ENCODE results near the gene NTRK2. TPM values are rescaled to one million over a fixed set of nuclear protein-coding genes. Genes with fewer than 3 reads are reported as not detected.

NTRK2 gene
- total and polyA plus RNA-seq, 2 experiments from 2014 or later: 0.99 to 3.7 TPM

DNA sequence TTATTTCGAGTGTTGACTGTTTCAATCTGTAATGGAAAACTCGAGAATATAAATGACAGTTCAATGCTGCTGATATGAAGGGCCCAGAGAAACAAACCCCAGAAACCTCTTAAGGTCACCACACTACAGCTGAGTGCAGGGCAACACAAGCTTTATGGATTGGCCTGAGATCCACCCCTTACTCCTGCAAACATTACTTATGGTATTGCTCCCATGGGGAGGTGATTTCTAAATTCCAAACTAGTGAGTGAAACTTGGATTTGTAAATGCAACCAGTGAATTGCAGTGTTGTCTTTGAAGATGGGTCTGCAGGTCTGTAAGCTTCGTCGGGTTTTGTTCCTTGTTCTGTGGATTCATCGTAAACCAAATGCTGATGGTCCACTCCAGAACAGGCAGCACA lies 85.4 kb downstream of the NTRK2 start:
- Histone ChIP-seq H3K9me2 (replicated peaks; ENCODE audit: insufficient read depth) (no peaks in the 10 kb centered on the region), H3K36me3 (replicated peaks; ENCODE audit: insufficient read depth, low read depth) (no peaks in the 10 kb centered on the region), H3K79me2 (no peaks in the 10 kb centered on the region), H3K27ac (no peak overlapping the region), H2AFZ (no peak overlapping the region), H4K20me1 (ENCODE audit: insufficient read depth, poor library complexity, severe bottlenecking) (no peaks in the 10 kb centered on the region), H3K9me3 (ENCODE audit: low read depth) (no peaks in the 10 kb centered on the region), H3K4me1 (ENCODE audit: insufficient read depth) (no peaks in the 10 kb centered on the region), H3K4me2 (no peak overlapping the region), H3K27me3 (no peaks in the 10 kb centered on the region), H3K4me3 (no peak overlapping the region)
- no peak for DNase-seq (ENCODE audit: low spot score)
- TF ChIP-seq, protein P1, sequence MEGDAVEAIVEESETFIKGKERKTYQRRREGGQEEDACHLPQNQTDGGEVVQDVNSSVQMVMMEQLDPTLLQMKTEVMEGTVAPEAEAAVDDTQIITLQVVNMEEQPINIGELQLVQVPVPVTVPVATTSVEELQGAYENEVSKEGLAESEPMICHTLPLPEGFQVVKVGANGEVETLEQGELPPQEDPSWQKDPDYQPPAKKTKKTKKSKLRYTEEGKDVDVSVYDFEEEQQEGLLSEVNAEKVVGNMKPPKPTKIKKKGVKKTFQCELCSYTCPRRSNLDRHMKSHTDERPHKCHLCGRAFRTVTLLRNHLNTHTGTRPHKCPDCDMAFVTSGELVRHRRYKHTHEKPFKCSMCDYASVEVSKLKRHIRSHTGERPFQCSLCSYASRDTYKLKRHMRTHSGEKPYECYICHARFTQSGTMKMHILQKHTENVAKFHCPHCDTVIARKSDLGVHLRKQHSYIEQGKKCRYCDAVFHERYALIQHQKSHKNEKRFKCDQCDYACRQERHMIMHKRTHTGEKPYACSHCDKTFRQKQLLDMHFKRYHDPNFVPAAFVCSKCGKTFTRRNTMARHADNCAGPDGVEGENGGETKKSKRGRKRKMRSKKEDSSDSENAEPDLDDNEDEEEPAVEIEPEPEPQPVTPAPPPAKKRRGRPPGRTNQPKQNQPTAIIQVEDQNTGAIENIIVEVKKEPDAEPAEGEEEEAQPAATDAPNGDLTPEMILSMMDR (IDR thresholded peaks at IDR 0.05; ENCODE audit: poor library complexity): no peak
- TF ChIP-seq EZH2phosphoT487 (IDR thresholded peaks at IDR 0.05; ENCODE audit: low read depth, severe bottlenecking, unreplicated experiment) (no peak), EZH2 (IDR thresholded peaks at IDR 0.05; ENCODE audit: borderline replicate concordance) (no peak)
- WGBS (ENCODE audit: low lambda C conversion rate, missing lambda C conversion rate): 90% methylated on average over 5 of the region's 5 CpGs

DNA sequence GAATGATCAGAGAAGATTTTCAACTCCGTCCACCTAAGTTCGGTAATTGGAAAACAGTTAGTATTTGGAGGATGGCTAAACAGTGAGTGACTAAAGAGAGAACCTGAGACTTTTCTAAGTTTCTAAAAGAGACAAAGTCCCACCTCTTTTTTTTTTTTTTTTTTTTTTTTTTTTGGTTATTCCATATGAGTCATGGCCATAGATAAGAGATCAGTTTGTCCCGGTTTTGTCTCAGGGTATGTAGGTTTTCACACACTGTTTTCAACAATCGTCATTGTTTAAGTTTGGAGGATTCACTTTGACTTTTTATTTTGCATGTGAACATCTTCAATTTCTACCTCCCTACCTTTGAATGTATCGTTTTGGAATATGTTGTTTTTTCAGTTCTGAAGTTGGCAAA lies 85.9 kb downstream of the NTRK2 start:
- no peak for DNase-seq (ENCODE audit: low spot score)
- Histone ChIP-seq H3K79me2 (no peaks in the 10 kb centered on the region), H3K9me3 (ENCODE audit: low read depth) (no peaks in the 10 kb centered on the region), H3K4me3 (no peak overlapping the region), H3K9me2 (replicated peaks; ENCODE audit: insufficient read depth) (no peaks in the 10 kb centered on the region), H3K27ac (no peak overlapping the region), H3K4me1 (ENCODE audit: insufficient read depth) (no peaks in the 10 kb centered on the region), H2AFZ (no peak overlapping the region), H3K27me3 (no peaks in the 10 kb centered on the region), H3K4me2 (no peak overlapping the region), H4K20me1 (ENCODE audit: insufficient read depth, poor library complexity, severe bottlenecking) (no peaks in the 10 kb centered on the region), H3K36me3 (replicated peaks; ENCODE audit: insufficient read depth, low read depth) (no peaks in the 10 kb centered on the region)
- TF ChIP-seq EZH2phosphoT487 (IDR thresholded peaks at IDR 0.05; ENCODE audit: low read depth, severe bottlenecking, unreplicated experiment): no peak
- TF ChIP-seq, protein P1 (IDR thresholded peaks at IDR 0.05; ENCODE audit: poor library complexity): no peak
- 80% methylated on average over 5 of the region's 5 CpGs for WGBS (ENCODE audit: low lambda C conversion rate, missing lambda C conversion rate)

DNA sequence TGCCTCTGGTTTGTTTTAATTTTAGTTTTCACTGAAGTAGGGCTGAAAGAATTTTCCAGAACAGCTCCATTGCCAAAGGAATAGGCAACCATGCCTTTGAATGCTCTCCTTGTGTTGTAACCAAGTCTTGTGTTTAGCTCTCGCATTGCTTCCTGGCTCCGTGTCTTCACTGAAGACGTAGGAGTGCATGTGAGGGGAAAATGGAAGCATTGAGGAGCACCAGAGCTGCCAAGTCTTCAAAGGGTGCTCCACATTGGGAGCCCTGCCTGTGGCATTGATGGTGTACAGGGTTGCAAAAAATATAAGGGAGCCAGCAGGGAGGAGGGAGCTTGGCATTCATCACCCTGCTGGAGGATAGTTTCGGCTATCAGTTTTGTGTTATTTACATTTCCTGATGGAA lies 86.6 kb downstream of the NTRK2 start:
- no peak overlapping the region for H3K4me3 ChIP-seq
- no peak for DNase-seq (ENCODE audit: low spot score)
- no peaks in the 10 kb centered on the region for H3K9me2 ChIP-seq (replicated peaks; ENCODE audit: insufficient read depth)
- H3K4me1 ChIP-seq (ENCODE audit: insufficient read depth): no peaks in the 10 kb centered on the region
- 91% methylated on average over 4 of the region's 4 CpGs for WGBS (ENCODE audit: low lambda C conversion rate, missing lambda C conversion rate)
- H3K9me3 ChIP-seq (ENCODE audit: low read depth): no peaks in the 10 kb centered on the region
- no peak overlapping the region for H2AFZ ChIP-seq
- no peaks in the 10 kb centered on the region for H3K79me2 ChIP-seq
- no peak overlapping the region for H3K27ac ChIP-seq
- H3K36me3 ChIP-seq (replicated peaks; ENCODE audit: insufficient read depth, low read depth): no peaks in the 10 kb centered on the region
- no peak overlapping the region for H3K4me2 ChIP-seq
- TF ChIP-seq EZH2phosphoT487 (IDR thresholded peaks at IDR 0.05; ENCODE audit: low read depth, severe bottlenecking, unreplicated experiment) (no peak), EZH2 (IDR thresholded peaks at IDR 0.05; ENCODE audit: borderline replicate concordance) (no peak)
- TF ChIP-seq, protein P1 (IDR thresholded peaks at IDR 0.05; ENCODE audit: poor library complexity): no peak
- H3K27me3 ChIP-seq: no peaks in the 10 kb centered on the region
- H4K20me1 ChIP-seq (ENCODE audit: insufficient read depth, poor library complexity, severe bottlenecking): no peaks in the 10 kb centered on the region

DNA sequence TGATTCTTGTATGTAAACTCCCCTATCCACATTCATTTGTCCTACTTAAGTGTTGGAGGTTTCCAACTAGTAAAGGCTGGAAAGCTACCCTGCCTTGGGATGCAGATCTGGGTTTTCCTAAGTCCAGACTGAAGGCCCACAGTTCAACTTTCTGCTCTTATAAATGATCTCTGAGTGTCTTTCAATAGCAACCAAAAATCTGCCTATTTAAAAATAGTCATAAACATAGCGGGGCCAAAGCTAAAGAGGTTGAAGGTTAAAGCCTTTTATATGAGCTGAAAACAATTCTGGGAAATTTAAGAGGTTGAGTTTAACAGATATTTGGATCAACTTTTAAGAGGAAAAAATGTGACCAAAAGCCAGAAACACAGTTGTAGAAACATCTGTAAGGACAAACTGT lies 87.2 kb downstream of the NTRK2 start:
- Histone ChIP-seq H3K4me1 (ENCODE audit: insufficient read depth) (no peaks in the 10 kb centered on the region), H3K27ac (no peak overlapping the region), H2AFZ (no peak overlapping the region), H3K27me3 (no peaks in the 10 kb centered on the region), H3K4me3 (no peak overlapping the region), H3K79me2 (no peaks in the 10 kb centered on the region), H3K9me3 (ENCODE audit: low read depth) (no peaks in the 10 kb centered on the region), H3K9me2 (replicated peaks; ENCODE audit: insufficient read depth) (no peaks in the 10 kb centered on the region), H4K20me1 (ENCODE audit: insufficient read depth, poor library complexity, severe bottlenecking) (no peaks in the 10 kb centered on the region), H3K4me2 (no peak overlapping the region), H3K36me3 (replicated peaks; ENCODE audit: insufficient read depth, low read depth) (no peaks in the 10 kb centered on the region)
- 74% methylated on average over 1 of the region's 1 CpG for WGBS (ENCODE audit: low lambda C conversion rate, missing lambda C conversion rate)
- TF ChIP-seq EZH2 (IDR thresholded peaks at IDR 0.05; ENCODE audit: borderline replicate concordance): no peak
- TF ChIP-seq, protein P1 (IDR thresholded peaks at IDR 0.05; ENCODE audit: poor library complexity): no peak
- TF ChIP-seq EZH2phosphoT487 (IDR thresholded peaks at IDR 0.05; ENCODE audit: low read depth, severe bottlenecking, unreplicated experiment): no peak
- DNase-seq (ENCODE audit: low spot score): no peak

Measured in hepatocyte (in vitro differentiated cells).